Esophagus muscularis mucosa (tissue), 4 donors: Measurements from ENCODE around the gene KRTAP22-1.

Experiments
- CTCF ChIP-seq, 3 experiments: fragments of 200-600 bp in 2 of 3; fragments of 450-650 bp in 1 of 3; sonication (generic) in 2 of 3; IDR thresholded peaks; one replicate each; pipeline ENCODE4 v1.5.1; 2017 to 2019; ENCODE audit warnings: antibody characterized with exemption in 3 of 3, mild to moderate bottlenecking in 2 of 3, moderate library complexity in 1 of 3
- EP300 ChIP-seq: sonication (generic); formaldehyde crosslinking; IDR thresholded peaks from one replicate; pipeline ENCODE4 v1.6.1; 2017; ENCODE audit warnings: antibody characterized with exemption
- POLR2A ChIP-seq: fragments of 450-650 bp; IDR thresholded peaks from one replicate; pipeline ENCODE4 v1.6.1; 2017; ENCODE audit warnings: antibody characterized with exemption, moderate library complexity, mild to moderate bottlenecking, low read depth
- POLR2AphosphoS5 ChIP-seq, 2 donors: sonication (generic); formaldehyde crosslinking; IDR thresholded peaks; one replicate each; pipeline ENCODE4 v1.6.1; 2017; ENCODE audit warnings: antibody characterized with exemption in 2 of 2

GRCh38 chr21:30628109-30628508, 27.2 kb downstream of the KRTAP22-1 start:
- TF ChIP-seq CTCF (IDR thresholded peaks at IDR 0.05) = no peak
- TF ChIP-seq POLR2A = no peak
- TF ChIP-seq EP300 = no peak
- TF ChIP-seq POLR2AphosphoS5 (IDR thresholded peaks at IDR 0.05) = no peak
